Pulmonary artery endothelial cell (primary cell): ENCODE measurements around the gene PCED1A. TPM values are rescaled to one million over a fixed set of nuclear protein-coding genes. Genes with fewer than 3 reads are reported as not detected.

ENCODE experiments used
- total RNA-seq: library from RNA; depleted of rRNA; stranded (reverse); fragments of >200 nt; gene quantifications from 2 replicates; pipeline ENCODE4 v1.2.3, GENCODE V29; 2014

The PCED1A gene
- total RNA-seq, 1 donor from 2014 or later: 10.9 TPM

Other genes with a start within 250 kb of the PCED1A start
- 240 and 241 TPM in 2 replicates for gene NOP56, start 188.0 kb downstream of the PCED1A start, total RNA-seq
- gene IDH3B, start 176.4 kb downstream of the PCED1A start, total RNA-seq: 121 and 141 TPM in 2 replicates
- gene EBF4, start 147.9 kb downstream of the PCED1A start, total RNA-seq: 1.8 and 2.0 TPM in 2 replicates
- 0.26 and 0.74 TPM in 2 replicates for gene CPXM1, start 40.0 kb downstream of the PCED1A start, total RNA-seq
- gene C20orf141, start 25.7 kb downstream of the PCED1A start, total RNA-seq: not detected in 2 replicates
- not detected in 2 replicates for gene TMEM239, start 24.3 kb downstream of the PCED1A start, total RNA-seq
- 43.8 and 56.1 TPM in 2 replicates for gene VPS16, start 90 bp upstream of the PCED1A start, total RNA-seq
- gene PTPRA, start 32.8 kb upstream of the PCED1A start, total RNA-seq: 27.5 and 29.1 TPM in 2 replicates
- 0.21 TPM in 1 of 2 replicates, not detected in the other for gene GNRH2, start 203.0 kb upstream of the PCED1A start, total RNA-seq
- gene MRPS26, start 205.4 kb upstream of the PCED1A start, total RNA-seq: 55.4 and 57.9 TPM in 2 replicates
- not detected in 2 replicates for gene OXT, start 231.0 kb upstream of the PCED1A start, total RNA-seq
- not detected in 2 replicates for gene AVP, start 244.1 kb upstream of the PCED1A start, total RNA-seq